K562 (cell line): Measurements from ENCODE around the gene SIRT2. TPM values are rescaled to one million over a fixed set of nuclear protein-coding genes. Genes with fewer than 3 reads are reported as not detected.

Experiments
- HMG20B ChIP-seq: fragments of 250-450 bp; sonication (Bioruptor Pico); IDR thresholded peaks from 2 replicates; pipeline ENCODE4 v1.5.0; 2021; ENCODE audit warnings: mild to moderate bottlenecking
- KDM2B ChIP-seq: fragments of 250-450 bp; sonication (Bioruptor Pico); IDR thresholded peaks from 2 replicates; pipeline ENCODE4 v1.8.0; 2021; ENCODE audit warnings: mild to moderate bottlenecking, moderate library complexity
- L3MBTL2 ChIP-seq: fragments of 450-650 bp; IDR thresholded peaks from 2 replicates; pipeline ENCODE4 v1.6.1; 2016; ENCODE audit warnings: mild to moderate bottlenecking, moderate library complexity
- MED1 ChIP-seq: sonication (generic); formaldehyde crosslinking; IDR thresholded peaks from 2 replicates; pipeline ENCODE4 v1.8.1; 2023; ENCODE audit warnings: missing genetic modification reagents, borderline replicate concordance
- MITF ChIP-seq: IDR thresholded peaks from 2 replicates; pipeline ENCODE4 v1.6.1; 2014; ENCODE audit warnings: antibody characterized with exemption
- MYNN ChIP-seq, 2 experiments: sonication (generic); formaldehyde crosslinking in 1 of 2; IDR thresholded peaks; 2 replicates each; pipeline versions ENCODE4 v1.5.0 to v1.6.1; 2016 to 2020; ENCODE audit warnings: antibody characterized with exemption in 1 of 2, missing genetic modification reagents in 1 of 2
- TAF1 ChIP-seq: IDR thresholded peaks from 2 replicates; pipeline ENCODE4 v1.6.1; 2011; ENCODE audit warnings: mild to moderate bottlenecking, low read length, moderate library complexity; ENCODE audit not compliant: insufficient read depth, control insufficient read depth, severe bottlenecking; ENCODE audit errors: extremely low read depth
- TFE3 ChIP-seq: fragments of 450-650 bp; formaldehyde crosslinking; IDR thresholded peaks from 2 replicates; pipeline ENCODE4 v1.4.0; 2020; ENCODE audit warnings: mild to moderate bottlenecking, mixed read lengths
- YY1 ChIP-seq, 3 experiments: IDR thresholded peaks; 2 replicates each; pipeline ENCODE4 v1.6.1; 2011; ENCODE audit warnings: low read length in 2 of 3, mild to moderate bottlenecking in 2 of 3, moderate library complexity in 2 of 3, borderline replicate concordance in 1 of 3, control low read depth in 1 of 3, low read depth in 1 of 3; ENCODE audit not compliant: insufficient read depth in 3 of 3, insufficient replicate concordance in 2 of 3, control insufficient read depth in 1 of 3, insufficient read length in 1 of 3; ENCODE audit errors: extremely low read depth in 1 of 3
- ZBTB40 ChIP-seq, 2 experiments: fragments of 450-650 bp in 1 of 2; sonication (generic) in 1 of 2; formaldehyde crosslinking in 1 of 2; IDR thresholded peaks; 2 replicates each; pipeline versions ENCODE4 v1.7.1 to v1.9.0; 2016 to 2022; ENCODE audit warnings: inconsistent platforms in 1 of 2, mild to moderate bottlenecking in 1 of 2, missing genetic modification reagents in 1 of 2
- ZFX ChIP-seq: sonication (generic); formaldehyde crosslinking; IDR thresholded peaks from 2 replicates; pipeline ENCODE4 v1.8.0; 2022; ENCODE audit warnings: mild to moderate bottlenecking, missing genetic modification reagents, moderate library complexity
- ZNF274 ChIP-seq: IDR thresholded peaks from 2 replicates; pipeline ENCODE4 v1.6.1; 2011; ENCODE audit warnings: low read depth, mild to moderate bottlenecking, low read length, moderate library complexity, borderline replicate concordance
- ZNF780A ChIP-seq: fragments of 250-450 bp; sonication (Bioruptor Pico); IDR thresholded peaks from 2 replicates; pipeline ENCODE4 v1.5.0; 2021; ENCODE audit warnings: mild to moderate bottlenecking
- polyA plus RNA-seq, 8 experiments: library from polyadenylated mRNA; depleted of rRNA in 4 of 8; stranded (reverse) in 5 of 8; unstranded in 3 of 8; fragments of >200 nt; fragmentation: Nextera tagmentation in 2 of 8; fragmentation: Illumina TruSeq in 1 of 8; extraction: Ambion mirVana in 2 of 8; extraction: Trizol in 1 of 8; gene quantifications; 2 replicates each; pipeline versions ENCODE4 v1.2.1 to v1.2.3, GENCODE V29; 2011 to 2014; ENCODE audit warnings: inconsistent platforms in 1 of 8, missing spikeins in 1 of 8
- total RNA-seq, 7 experiments: library from RNA; depleted of rRNA in 6 of 7; stranded (reverse); fragments of >200 nt in 6 of 7; fragmentation: Illumina TruSeq in 2 of 7; extraction: Trizol in 2 of 7; gene quantifications; 2 replicates each; pipeline versions ENCODE4 v1.2.1 to v1.2.3, GENCODE V29; 2011 to 2021; ENCODE audit warnings: low replicate concordance in 1 of 7

Gene SIRT2
- total and polyA plus RNA-seq, 9 of the 15 experiments (the other 6 are each of a cell fraction or from before 2014, with no cell fraction given): 2.3 to 35.2 (median 22.9) TPM

- TF ChIP-seq ZBTB40 (IDR thresholded peaks at IDR 0.05): 0 out of 2 replicates have a peak, but pooled peaks have one; percentile 3
- no peak for TF ChIP-seq ZBTB40 (CRISPR knock-in tag; IDR thresholded peaks at IDR 0.05)
- TF ChIP-seq TAF1: peak; percentile 27
- TF ChIP-seq TFE3 (CRISPR knock-in tag): peak; percentile 44
- TF ChIP-seq ZNF274: 0 out of 2 replicates have a peak, but pooled peaks have one; percentile 19
- TF ChIP-seq KDM2B (CRISPR knock-in tag): no peak; the same call in 1 of the 2 replicates
- peak; percentile 67 for TF ChIP-seq ZFX (CRISPR knock-in tag)
- TF ChIP-seq MED1 (CRISPR knock-in tag): no peak
- peak; percentile 90 for TF ChIP-seq MITF
- peak; percentile 78; the same call in 1 of the 2 replicates for TF ChIP-seq HMG20B (CRISPR knock-in tag)
- TF ChIP-seq MYNN (IDR thresholded peaks at IDR 0.05): 0 out of 2 replicates have a peak, but pooled peaks have one; percentile 38
- TF ChIP-seq MYNN (CRISPR knock-in tag; IDR thresholded peaks at IDR 0.05): no peak
- peak; percentile 97 for TF ChIP-seq L3MBTL2
- TF ChIP-seq YY1 (IDR thresholded peaks at IDR 0.05; ENCODE audit: borderline replicate concordance in 1 of 3, control insufficient read depth in 1 of 3, extremely low read depth in 1 of 3, insufficient read depth in 3 of 3, insufficient read length in 1 of 3, insufficient replicate concordance in 2 of 3, low read depth in 1 of 3, low read length in 2 of 3): peak in 1 of 3 experiments; percentile 38
- TF ChIP-seq ZNF780A (CRISPR knock-in tag): 0 out of 2 replicates have a peak, but pooled peaks have one; percentile 58
Measured at GRCh38 chr19:38849147-38849859, 50.1 kb downstream of the SIRT2 start (continued).
